ENCODE measurements around the gene GPR171. TPM values are rescaled to one million over a fixed set of nuclear protein-coding genes. Genes with fewer than 3 reads are reported as not detected.

Gene GPR171
- total RNA-seq, 1 experiment from 2014 or later = not detected

DNA sequence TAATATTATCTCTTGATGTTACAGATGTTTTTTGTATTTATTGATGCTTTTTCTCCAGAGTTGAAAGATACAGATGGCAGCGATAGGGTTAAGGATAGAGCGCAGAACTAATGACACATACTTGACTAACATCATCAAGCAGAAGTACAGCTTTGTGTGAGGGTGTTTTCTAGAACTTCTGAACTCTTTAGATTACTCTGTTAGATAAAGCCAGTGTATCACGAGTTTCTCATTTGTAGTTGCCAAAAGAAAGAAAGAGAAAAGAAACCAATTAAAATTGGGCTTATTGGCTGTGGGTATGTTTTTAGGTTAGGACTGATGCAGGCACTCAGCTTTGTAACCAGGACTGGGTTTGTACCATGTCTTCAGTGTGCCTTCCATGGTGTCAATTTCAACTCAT, 6.6 kb upstream of the GPR171 start:
- ChIA-PET POLR2A (ENCODE audit: low non-redundant PET) (no interaction called here), CTCF (no interaction called here)
- DNase-seq (ENCODE audit: low spot score) = no peak
- Histone ChIP-seq H3K27me3 (replicated peaks; ENCODE audit: insufficient read depth, low read depth, low read length, poor library complexity) (no peaks in the 10 kb centered on the region), H3K9me3 (ENCODE audit: low read depth, low read length, poor library complexity, severe bottlenecking) (no peaks in the 10 kb centered on the region), H3K4me3 (ENCODE audit: low read depth, low read length, poor library complexity, severe bottlenecking) (no peak overlapping the region), H3K36me3 (ENCODE audit: insufficient read depth, low read length, poor library complexity, severe bottlenecking) (no peaks in the 10 kb centered on the region), H3K4me1 (ENCODE audit: insufficient read depth, low read length, poor library complexity, severe bottlenecking) (no peaks in the 10 kb centered on the region), H3K27ac (ENCODE audit: low read depth, low read length, poor library complexity, severe bottlenecking) (no peak overlapping the region)
- BruUV-seq (replicated peaks) = no TSS peak
- no peak for TF ChIP-seq EZH2 (IDR thresholded peaks at IDR 0.05; ENCODE audit: borderline replicate concordance, low read depth, low read length, poor library complexity, severe bottlenecking)
- TF ChIP-seq, protein P1, sequence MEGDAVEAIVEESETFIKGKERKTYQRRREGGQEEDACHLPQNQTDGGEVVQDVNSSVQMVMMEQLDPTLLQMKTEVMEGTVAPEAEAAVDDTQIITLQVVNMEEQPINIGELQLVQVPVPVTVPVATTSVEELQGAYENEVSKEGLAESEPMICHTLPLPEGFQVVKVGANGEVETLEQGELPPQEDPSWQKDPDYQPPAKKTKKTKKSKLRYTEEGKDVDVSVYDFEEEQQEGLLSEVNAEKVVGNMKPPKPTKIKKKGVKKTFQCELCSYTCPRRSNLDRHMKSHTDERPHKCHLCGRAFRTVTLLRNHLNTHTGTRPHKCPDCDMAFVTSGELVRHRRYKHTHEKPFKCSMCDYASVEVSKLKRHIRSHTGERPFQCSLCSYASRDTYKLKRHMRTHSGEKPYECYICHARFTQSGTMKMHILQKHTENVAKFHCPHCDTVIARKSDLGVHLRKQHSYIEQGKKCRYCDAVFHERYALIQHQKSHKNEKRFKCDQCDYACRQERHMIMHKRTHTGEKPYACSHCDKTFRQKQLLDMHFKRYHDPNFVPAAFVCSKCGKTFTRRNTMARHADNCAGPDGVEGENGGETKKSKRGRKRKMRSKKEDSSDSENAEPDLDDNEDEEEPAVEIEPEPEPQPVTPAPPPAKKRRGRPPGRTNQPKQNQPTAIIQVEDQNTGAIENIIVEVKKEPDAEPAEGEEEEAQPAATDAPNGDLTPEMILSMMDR (conservative IDR thresholded peaks at IDR 0.05; ENCODE audit: low read depth, low read length) = no peak
- intact Hi-C loops (cut with micrococcal nuclease; ENCODE audit: unreplicated experiment) = no loop called here

DNA sequence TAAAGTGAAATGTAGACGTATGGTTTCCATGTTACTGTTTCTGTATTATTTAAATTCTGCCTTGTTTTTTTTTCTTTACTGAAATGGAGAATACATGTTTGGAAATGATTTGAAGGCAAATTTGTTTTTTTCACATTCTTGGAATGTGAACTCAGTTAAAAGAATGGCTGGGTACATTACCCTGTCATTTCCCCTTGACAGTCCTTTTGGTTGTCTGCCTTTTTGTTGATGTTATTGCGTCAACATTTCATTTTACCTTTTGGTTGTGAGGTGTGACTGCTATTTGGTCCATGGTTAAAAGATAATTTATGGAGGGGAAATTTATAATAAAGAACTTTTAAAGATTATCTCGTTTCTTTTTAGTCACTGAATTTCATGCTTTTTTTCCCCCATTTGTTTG, 3.2 kb upstream of the GPR171 start:
- Histone ChIP-seq H3K36me3 (ENCODE audit: insufficient read depth, low read length, poor library complexity, severe bottlenecking) (no peaks in the 10 kb centered on the region), H3K9me3 (ENCODE audit: low read depth, low read length, poor library complexity, severe bottlenecking) (no peaks in the 10 kb centered on the region), H3K27ac (ENCODE audit: low read depth, low read length, poor library complexity, severe bottlenecking) (no peak overlapping the region), H3K4me3 (ENCODE audit: low read depth, low read length, poor library complexity, severe bottlenecking) (no peak overlapping the region), H3K4me1 (ENCODE audit: insufficient read depth, low read length, poor library complexity, severe bottlenecking) (no peaks in the 10 kb centered on the region), H3K27me3 (replicated peaks; ENCODE audit: insufficient read depth, low read depth, low read length, poor library complexity) (no peaks in the 10 kb centered on the region)
- CTCF ChIA-PET = no interaction called here
- BruUV-seq (replicated peaks) = no TSS peak
- POLR2A ChIA-PET (ENCODE audit: low non-redundant PET) = no interaction called here
- TF ChIP-seq, protein P1 (conservative IDR thresholded peaks at IDR 0.05; ENCODE audit: low read depth, low read length) = no peak
- no peak for TF ChIP-seq EZH2 (IDR thresholded peaks at IDR 0.05; ENCODE audit: borderline replicate concordance, low read depth, low read length, poor library complexity, severe bottlenecking)
- intact Hi-C loops (cut with micrococcal nuclease; ENCODE audit: unreplicated experiment) = no loop called here
- DNase-seq (ENCODE audit: low spot score) = no peak

DNA sequence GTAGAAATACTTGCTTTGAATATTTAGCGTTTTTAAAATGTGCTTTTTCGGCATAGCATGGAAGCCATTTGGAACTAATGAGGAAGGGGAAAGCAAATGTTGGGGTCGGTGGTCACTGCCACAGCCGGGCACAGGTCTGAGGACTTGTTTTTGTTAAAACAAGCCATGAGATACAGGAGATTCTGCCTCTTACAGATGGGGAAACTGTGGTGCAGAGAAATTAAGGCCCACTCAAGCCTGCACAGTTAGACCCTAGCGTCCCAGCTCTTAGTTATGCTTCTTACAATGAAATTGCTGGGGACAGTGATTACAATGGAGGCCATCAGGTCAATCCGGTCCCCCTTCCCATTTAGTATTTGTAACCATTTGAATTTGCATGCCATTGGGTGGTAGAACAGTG, 2.5 kb upstream of the GPR171 start:
- Histone ChIP-seq H3K4me1 (ENCODE audit: insufficient read depth, low read length, poor library complexity, severe bottlenecking) (no peaks in the 10 kb centered on the region), H3K27ac (ENCODE audit: low read depth, low read length, poor library complexity, severe bottlenecking) (no peak overlapping the region), H3K36me3 (ENCODE audit: insufficient read depth, low read length, poor library complexity, severe bottlenecking) (no peaks in the 10 kb centered on the region), H3K4me3 (ENCODE audit: low read depth, low read length, poor library complexity, severe bottlenecking) (no peak overlapping the region), H3K9me3 (ENCODE audit: low read depth, low read length, poor library complexity, severe bottlenecking) (no peaks in the 10 kb centered on the region), H3K27me3 (replicated peaks; ENCODE audit: insufficient read depth, low read depth, low read length, poor library complexity) (no peaks in the 10 kb centered on the region)
- BruUV-seq (replicated peaks) = no TSS peak
- no peak for DNase-seq (ENCODE audit: low spot score)
- CTCF ChIA-PET = interaction anchor here (0.5 kb wide), 1 partner anchor 619 kb away, joined by 6 read pairs; no protein-coding TSS in a partner anchor
- no peak for TF ChIP-seq EZH2 (IDR thresholded peaks at IDR 0.05; ENCODE audit: borderline replicate concordance, low read depth, low read length, poor library complexity, severe bottlenecking)
- TF ChIP-seq, protein P1 (conservative IDR thresholded peaks at IDR 0.05; ENCODE audit: low read depth, low read length) = no peak
- POLR2A ChIA-PET (ENCODE audit: low non-redundant PET) = no interaction called here
- intact Hi-C loops (cut with micrococcal nuclease; ENCODE audit: unreplicated experiment) = no loop called here

Measured in A673 (cell line).